Activated CD4-positive, alpha-beta T cell treated with anti-CD3 and anti-CD28 coated beads, Interleukin-2, amount 50 U/mL, for 16 hours (primary cell): ENCODE measurements around the gene MEIOB.
"Not testable (repeated sequence)": the region's sequence is repeated elsewhere in the genome, so short reads cannot be mapped to it uniquely, and the experiment has no call there.

Experiments used
- DNase-seq: peaks from one replicate; pipeline ENCODE4 v3.0.0-alpha.2; 2020

MEIOB gene

GRCh38 chr16:1876066-1876465 lies 4.1 kb upstream of the MEIOB start:
- not testable (repeated sequence) for DNase-seq

DNA sequence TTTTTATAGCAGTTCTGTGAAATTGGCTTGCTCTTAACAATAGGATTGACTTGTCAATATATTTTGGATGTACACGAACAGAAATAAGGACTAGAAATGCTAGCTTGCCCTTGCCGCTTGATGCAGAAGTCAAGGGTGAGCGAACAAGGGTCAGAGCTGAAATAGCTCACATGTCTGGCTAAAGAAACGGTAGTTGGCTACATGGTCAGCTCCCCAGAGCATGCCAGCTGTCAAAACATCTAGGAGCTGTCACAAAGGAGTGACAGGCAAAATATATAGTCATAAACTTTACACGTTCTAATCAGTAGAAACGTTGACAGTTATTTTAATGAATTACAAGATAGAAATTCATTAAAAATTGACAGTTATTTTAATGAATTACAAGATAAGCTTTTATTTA lies 2.9 kb upstream of the MEIOB start:
- DNase-seq, result no peak

GRCh38 chr16:1870365-1871082 lies 1.4 kb downstream of the MEIOB start:
- no peak for DNase-seq

DNA sequence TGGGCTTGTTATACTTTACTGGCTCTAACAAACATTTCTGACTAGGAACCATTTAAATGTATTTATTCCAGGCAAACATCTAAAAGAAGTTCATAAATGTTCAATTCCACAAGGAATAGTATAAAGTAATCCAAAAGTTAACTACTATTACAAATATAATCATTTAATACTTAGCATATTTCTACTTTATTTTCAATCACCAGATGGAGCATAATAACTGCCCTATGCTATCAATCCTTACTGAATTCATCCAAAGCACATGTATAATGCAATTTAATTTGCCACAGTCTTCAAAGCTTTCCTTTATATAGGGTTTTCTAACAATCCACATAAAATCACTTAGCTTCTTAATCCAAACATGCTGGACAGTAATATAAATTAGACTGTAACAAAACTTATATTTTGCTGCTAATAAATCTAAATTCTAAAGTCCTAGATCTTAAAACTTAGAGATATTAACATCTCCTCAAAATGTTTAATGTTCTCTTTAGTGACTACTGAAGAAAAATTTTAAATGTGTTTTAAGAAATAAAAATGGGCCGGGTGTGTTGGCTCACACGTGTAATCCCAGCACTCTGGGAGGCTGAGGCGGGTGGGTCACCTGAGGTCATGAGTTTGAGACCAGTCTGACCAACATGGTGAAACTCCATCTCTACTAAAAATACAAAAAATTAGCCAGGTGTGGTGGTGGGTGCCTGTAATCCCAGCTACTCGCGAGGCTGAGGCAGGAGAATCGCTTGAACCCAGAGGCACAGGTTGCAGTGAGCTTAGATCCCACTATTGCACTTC lies 5.9 kb downstream of the MEIOB start:
- DNase-seq, result no peak

DNA sequence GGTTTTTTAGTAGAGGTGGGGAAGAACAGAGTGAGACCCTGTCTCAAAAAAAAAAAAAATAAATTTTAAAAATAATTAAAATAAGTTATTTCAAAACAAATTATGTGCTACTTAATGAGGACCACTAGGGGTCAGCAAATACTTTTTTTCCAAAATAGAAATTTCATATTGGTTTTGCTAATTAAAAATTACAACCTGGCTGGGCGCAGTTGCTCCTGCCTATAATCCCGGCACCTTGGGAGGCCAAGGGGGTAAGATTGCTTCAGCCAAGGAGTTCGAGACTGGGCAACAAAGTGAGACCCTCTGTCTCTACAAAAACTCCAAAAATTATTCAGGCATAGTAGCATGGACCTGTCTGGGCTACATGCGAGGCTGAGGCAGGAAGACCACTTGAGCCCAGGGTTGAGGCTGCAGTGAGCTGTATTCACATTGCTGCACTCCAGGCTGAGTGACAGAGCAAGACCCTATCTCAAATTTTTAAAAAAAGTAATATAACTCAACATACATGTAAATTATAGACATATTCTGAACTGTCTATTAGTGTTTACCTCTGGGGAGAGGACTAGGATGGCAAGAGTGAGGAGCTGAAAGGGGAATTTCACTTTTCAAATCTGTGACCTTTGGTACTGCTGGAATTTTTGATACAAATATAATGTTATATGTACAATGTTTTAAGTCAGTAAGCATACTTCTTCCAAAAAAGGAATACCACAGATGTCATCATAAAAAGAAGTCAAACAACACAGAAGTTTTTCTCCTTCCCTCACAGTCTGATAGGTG lies 8.1 kb downstream of the MEIOB start:
- peak; percentile 21 for DNase-seq

DNA sequence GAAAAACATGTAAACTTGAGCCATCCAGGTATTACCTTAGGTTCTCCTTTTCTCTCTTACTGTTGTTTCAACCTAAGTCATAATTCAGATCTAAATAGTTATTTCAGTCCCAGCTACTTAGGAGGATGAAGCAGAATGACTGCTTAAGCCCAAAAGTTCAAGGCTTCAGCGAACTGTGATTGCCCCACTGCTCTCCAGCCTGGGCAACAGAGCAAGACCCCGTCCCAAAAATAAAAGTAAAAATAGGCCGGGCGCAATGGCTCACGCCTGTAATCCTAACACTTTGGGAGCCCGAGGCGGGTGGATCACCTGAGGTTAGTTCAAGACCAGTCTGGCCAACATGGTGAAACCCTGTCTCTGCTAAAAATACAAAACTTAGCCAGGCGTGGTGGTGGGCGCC lies 9.6 kb downstream of the MEIOB start:
- DNase-seq, result no peak

DNA sequence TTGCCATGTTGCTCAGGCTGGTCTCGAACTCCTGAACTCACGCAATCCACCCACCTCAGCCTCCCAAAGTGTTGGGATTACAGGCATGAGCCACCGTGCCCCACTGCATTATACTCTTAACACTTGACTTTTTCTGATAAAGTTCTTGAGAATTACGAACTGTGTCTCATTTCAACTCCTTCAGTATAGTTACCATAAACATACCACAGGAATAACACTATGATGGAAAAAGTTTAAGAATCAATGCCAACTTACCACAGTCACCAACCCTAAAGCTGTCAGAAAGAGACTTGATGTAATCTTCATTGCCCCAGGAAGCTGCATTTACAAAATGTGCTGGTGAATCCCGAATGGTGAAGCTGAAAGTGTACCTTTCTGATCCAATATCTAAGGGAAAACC lies 10.2 kb downstream of the MEIOB start:
- DNase-seq, result no peak

- DNase-seq, result no peak
Measured at GRCh38 chr16:1859650-1860049, 12.3 kb downstream of the MEIOB start.

DNA sequence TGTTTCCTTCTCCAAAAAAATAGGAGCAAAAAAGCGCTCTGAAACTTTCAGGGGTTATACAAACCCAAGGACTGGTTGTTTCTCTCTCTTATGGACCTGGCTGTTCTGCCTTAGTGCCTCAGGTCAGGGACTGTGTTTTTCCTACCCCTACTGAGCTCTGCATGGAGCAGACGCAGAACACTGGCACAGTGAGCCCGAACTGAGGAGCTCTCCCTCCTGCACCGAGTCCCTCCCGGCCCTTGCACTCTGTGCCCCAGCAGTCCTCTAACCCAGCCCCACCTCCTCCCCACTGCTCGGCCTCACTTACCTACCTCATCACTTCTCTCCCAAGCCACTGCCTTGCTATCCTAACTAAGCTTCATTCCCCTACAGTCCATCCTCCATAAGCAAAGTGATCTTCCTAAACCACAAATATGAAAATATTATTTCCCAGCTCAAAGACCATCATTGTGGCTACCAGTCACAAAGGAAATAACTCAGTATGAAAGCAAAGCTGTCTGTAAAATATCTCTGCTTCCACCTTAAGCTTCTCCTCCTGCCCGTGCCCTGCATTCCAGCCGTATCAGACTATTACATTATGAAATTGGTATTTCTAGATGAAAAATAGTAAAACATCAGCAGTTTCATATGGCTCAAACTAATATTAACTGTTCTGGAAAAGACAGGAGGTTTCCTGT lies 13.6 kb downstream of the MEIOB start:
- no peak for DNase-seq

DNA sequence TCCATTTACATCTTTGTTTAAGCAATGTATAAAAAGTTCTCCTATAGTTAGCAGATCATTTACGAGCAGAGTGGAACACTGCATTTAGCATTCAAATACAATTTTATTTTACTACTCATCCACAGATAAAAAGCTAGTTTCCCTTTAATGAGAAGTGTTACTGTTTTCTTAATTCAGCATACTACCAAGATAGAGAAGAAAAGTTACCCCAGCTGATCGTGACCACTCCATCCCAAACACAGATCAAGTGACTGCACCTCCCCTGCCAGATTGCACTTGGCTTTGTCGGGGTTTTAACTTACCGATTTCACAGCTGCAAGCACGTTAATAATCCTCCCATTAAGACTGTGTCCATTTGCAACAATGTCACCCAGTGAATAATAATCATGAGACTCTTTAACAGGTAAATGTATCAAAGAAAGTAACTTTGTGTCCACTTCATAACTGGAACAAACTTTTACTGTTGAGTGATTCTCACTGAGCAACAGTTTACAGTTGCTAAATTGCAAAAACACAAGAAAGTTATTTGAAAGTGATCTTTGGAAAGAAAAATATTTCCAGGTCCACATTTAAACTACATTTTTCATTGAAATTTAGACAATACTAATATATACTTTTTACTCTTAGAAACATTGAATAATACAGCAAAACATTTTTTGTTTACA lies 14.4 kb downstream of the MEIOB start:
- DNase-seq, result no peak

- no peak for DNase-seq
Measured at GRCh38 chr16:1851793-1852192, 20.2 kb downstream of the MEIOB start.

- no peak for DNase-seq
Measured at GRCh38 chr16:1850981-1851380, 21.0 kb downstream of the MEIOB start.

DNA sequence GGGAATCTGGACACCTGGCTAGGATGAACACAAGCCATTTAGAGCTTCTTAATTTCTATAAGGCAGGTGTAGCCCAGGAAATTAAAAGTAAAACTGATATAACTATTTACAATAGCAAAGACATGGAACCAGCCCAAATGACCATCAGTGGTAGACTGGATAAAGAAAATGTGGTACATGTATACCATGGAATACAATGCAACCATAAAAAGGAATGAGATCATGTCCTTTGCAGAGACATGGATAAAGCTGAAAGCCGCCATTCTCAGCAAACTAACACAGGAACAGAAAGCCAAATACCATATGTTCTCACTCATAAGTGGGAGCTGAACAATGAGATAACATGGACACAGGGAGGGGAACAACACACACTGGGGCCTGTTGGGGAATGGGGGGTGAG lies 25.5 kb downstream of the MEIOB start:
- no peak for DNase-seq

GRCh38 chr16:1845985-1846384 lies 26.0 kb downstream of the MEIOB start:
- DNase-seq, result no peak

DNA sequence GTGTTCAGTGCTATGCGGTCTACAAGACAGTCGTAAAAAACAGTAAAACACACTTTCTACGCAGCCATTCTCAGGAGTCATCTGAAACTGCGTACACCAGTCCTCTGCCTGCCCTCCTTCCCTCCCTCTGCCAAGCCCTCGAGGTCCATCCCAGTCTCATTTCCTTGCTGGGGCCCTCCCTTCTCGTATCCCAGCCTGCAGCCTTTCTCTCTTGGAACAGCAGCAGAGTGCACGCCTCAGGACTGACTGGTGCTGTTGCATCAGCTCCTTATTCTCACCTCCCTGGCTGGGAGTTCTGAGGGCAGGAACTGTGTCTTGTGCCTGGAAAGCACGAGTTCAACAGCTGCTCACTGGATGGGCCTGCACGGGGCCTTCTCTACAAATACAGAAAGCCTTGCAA lies 32.4 kb downstream of the MEIOB start:
- DNase-seq, result no peak

GRCh38 chr16:1834096-1834495 lies 37.9 kb downstream of the MEIOB start:
- no peak for DNase-seq

DNA sequence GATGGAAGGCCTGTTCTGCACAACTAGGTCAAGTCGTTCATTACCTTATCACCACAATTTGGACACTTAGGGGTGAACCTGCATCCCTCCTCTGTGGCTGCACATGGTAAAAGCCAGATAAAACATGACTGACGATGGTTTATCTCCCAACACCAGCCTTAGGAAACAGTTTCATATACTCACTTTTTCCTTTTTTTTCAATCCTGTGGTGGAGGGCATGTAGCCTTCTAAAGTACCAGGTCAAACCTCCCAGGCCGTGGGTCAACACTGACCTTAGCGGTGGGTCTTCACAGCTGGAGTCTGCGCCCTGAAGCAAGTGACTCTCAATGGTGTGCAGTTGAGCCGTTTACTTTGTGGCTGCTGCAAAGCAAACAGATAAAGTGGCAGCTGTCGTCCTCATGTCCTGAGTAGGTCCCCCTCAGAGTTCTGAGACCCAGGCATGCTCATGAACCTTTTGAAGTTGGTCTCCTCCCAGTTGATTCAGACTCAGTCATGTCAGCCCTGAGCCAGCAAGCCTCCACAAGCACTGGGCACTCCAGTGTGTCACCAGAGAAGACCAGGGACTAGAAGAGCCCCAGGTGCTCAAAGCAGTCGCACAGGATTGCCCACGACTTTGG lies 39.0 kb downstream of the MEIOB start:
- DNase-seq, result no peak

- no peak for DNase-seq
Measured at GRCh38 chr16:1831186-1832075, 40.5 kb downstream of the MEIOB start.

GRCh38 chr16:1830213-1830612 lies 41.8 kb downstream of the MEIOB start:
- DNase-seq, result no peak

- no peak for DNase-seq
Measured at GRCh38 chr16:1828645-1829410, 43.1 kb downstream of the MEIOB start.
